Germinal center (tissue), 1 donor: ENCODE results near the gene TEDDM1.

Experiments used
- DNase-seq: peaks from one replicate; pipeline ENCODE4 v3.0.0; 2012; ENCODE audit warnings: mixed read lengths, low spot score

The TEDDM1 gene

GRCh38 chr1:182406012-182406411 is 5.5 kb upstream of the TEDDM1 start:
- no peak for DNase-seq

- DNase-seq: no peak
Measured at GRCh38 chr1:182405578-182405977, 5.1 kb upstream of the TEDDM1 start.

DNA sequence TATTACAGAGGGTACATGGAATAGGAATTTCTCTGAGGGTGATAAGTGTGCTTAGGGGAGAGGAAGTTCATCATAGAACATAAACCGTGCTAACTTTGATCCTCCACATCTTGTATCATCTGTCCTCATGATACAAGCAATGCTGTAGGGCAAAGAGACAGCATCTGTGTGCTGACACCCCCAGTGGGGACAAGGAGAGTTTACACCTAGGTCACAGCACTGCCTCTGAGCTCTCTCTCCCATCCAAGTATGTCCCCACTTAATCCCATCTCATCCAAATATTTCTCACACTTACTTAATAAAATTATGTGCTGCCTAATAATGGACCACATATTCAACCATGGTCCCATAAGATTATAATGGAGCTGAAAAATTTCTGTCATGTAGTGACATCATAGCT is 4.3 kb upstream of the TEDDM1 start:
- DNase-seq: no peak

GRCh38 chr1:182397653-182398393 is 2.6 kb downstream of the TEDDM1 start:
- no peak for DNase-seq

DNA sequence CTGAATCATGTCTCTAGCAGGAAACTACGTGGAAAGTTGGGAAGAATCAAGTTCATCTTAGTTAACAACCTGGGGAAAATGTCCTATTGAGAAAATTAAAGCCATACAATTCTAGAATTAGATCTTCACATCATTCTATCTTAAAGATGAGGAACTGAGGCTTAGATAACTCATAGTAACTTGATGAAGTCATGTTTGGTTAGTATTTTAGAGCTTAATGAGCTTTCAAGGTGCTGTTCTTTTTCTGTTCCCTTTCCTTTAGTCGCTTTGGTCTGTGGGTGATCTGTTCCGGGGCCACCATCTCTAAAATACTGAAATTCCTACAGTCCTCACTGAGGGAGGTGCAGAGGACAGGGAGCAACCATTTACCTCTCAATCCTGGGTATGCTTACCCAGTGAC is 4.6 kb downstream of the TEDDM1 start:
- DNase-seq: no peak

GRCh38 chr1:182394055-182394775 is 6.3 kb downstream of the TEDDM1 start:
- DNase-seq: no peak

GRCh38 chr1:182392050-182393028 is 8.1 kb downstream of the TEDDM1 start:
- DNase-seq: peak; percentile 35

DNA sequence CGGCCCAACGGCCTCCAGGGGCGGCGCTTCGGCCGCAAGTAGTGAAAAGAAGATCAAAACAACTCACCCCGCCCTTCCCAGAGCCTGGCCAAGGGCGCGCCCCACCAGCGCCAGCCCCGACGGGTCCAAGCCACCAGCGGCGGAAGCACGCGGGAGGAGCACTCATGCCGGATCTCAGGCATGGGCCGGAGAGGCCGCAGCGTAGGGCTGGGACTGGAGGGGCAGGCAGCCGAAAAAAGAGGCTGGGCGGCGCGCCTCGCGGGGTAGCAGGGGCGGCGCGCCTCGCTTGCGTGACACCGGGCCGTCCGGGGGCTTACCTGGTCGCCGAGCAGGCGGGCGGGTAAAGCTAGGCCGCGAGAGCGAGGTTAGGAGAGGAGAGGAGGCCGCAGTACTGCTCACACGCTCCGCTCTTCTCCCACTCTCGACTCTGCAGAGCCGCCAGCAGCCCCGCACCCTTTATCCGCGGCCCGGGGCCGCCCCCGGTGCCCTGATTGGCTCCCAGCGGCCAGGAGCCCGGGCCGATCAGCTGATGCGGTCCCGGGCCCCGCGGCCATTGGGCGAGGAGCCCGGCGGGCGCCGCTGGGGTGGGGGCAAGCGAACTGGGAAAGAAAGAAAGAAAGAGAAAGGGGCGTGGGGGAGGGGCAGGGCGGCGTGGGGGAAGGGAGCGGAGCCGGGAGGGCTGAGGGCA is 9.0 kb downstream of the TEDDM1 start, which contains the start of gene GLUL:
Gene GLUL, minus strand, starts transcription at position 429 of the 688 bp plus-strand sequence. CDS start 3,053 bp downstream, outside the sequence.
- DNase-seq: peak; percentile 79

GRCh38 chr1:182391028-182391361 is 9.5 kb downstream of the TEDDM1 start:
- DNase-seq: no peak

- no peak for DNase-seq
Measured at GRCh38 chr1:182389619-182390047, 10.8 kb downstream of the TEDDM1 start.

DNA sequence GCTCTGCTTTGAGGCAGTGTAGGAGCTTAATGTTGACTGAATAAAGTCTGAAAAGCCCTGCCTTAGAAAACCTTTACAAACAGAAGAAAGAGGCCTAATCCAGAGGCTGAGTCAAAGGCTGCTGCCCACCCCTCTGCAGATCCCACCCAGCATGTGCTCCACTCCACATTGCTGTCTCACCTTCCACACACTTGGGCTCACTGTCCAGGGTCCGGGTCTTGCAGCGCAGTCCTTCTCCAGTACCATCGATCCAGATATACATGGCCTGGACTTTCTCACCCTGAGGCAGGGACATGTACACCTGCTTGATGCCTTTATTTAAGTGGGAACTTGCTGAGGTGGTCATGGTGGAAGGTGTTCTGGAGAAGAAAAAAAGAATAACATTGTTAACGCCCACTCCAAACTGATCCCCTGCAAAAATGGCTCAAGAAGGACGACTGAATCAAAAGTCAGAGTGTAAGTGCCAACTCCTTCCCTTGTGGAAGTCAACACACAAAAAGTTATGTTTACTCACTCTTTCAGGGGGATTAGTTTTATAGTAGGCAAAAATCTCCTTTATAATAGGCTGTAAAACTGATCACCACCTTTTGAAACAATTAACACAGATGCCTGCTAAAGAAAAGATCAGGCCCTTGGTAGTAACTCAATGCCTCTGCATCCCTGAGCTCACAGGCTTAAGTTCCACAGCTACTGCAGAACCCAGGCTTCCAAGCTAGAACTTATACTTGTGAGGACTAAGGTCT is 11.9 kb downstream of the TEDDM1 start:
- no peak for DNase-seq

- DNase-seq: no peak
Measured at GRCh38 chr1:182387566-182387965, 12.9 kb downstream of the TEDDM1 start.

DNA sequence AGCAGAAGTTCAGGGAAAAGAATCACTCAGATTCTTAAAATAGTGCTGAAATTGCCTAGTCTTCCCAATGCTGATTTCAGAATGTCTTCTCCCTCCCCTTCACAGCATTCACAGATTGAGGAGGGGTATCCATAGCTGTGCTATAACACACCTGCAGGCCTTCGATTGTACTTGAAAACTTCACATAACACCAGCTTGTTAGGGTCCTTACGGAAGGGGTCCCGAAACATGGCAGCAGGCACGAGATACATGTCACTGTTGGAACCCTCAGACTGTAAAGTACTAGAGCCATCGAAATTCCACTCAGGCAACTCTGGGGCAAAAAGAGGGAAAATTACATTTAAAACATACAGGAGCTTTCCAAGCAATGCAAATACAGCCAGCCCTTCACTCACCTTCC is 13.5 kb downstream of the TEDDM1 start:
- no peak for DNase-seq

GRCh38 chr1:182385885-182386853 is 14.3 kb downstream of the TEDDM1 start:
- DNase-seq: no peak

- no peak for DNase-seq
Measured at GRCh38 chr1:182384387-182384960, 16.0 kb downstream of the TEDDM1 start.

GRCh38 chr1:182383934-182384333 is 16.5 kb downstream of the TEDDM1 start:
- DNase-seq: no peak

DNA sequence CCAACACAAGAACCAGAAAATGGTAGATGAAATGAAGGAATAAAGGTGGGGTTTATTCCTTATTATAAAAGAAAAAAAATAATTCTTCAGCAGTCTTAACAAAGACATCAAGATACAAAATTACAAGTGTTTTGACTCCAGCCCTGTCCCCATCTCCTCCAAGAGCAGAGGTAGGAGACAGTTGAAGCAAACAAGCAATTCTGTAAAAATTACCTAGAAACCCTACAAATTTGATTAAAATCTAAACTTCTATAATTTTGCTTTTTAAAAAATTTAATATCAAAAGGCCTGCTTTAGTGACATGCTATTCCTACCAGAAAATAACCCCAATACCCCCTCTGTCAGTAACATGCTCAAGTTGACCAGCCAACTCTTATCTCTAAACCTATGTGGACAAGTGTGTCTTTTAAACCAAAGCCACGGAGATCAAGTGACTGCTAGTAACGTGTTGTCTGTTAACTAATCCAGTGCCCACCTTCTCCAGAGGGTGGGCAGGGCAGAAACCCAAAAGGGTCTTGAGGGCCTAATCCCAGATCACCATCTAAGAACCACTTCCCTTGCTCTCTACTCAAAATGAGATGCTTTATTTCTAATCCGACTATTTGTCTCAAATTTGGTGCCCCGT is 17.3 kb downstream of the TEDDM1 start:
- no peak for DNase-seq

DNA sequence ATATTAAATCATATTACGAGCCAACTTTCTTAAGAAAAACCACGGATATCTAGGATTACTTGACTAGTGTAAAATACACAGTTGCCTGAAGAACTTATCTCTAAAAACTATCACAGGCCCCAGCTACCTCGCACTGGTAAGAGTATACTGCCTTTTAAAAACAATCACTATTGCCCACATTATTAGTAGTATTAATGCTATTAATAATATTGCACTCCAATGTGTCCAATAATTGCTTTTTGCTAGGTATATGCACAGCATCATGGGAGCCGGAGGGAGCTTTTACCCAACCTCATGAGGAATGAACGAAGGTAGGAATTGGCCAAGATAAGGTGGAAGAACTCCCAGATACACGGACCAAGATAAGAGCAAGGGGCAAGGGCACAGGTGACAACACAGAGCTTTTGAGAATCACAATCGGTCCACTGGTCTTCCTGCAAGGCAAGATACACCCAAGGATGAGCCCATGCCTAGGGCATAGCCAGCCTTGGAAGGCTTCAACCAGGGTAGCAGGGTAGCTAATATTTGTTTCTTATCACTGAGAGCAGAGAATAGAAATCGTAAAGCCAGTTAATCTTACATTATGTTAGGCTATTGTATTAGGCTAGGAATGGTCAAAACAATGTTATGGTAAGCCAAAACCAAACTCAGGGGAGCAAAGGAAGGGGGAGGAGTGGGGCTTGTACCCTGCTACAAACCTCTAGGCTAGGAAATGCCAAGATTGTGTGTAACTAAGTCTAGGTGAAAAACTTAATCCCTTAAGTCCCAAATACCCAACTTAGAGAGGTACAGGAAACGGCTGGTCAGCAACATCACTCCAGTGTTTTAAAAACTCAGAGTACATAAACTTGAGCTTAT is 18.3 kb downstream of the TEDDM1 start:
- no peak for DNase-seq
